B cell (primary cell): Measurements from ENCODE around the gene DEFB129. TPM values are rescaled to one million over a fixed set of nuclear protein-coding genes. Genes with fewer than 3 reads are reported as not detected.
A peak's percentile ranks its signal among the peaks of the same experiment; 100 is the strongest.

Experiments used
- ATAC-seq: fragments of 200-7000 bp; cut with Tn5 transposase; one replicate; pipeline ENCODE4 v1.10.0; 2021; ENCODE audit warnings: low read depth, mild to moderate bottlenecking, moderate number of reproducible peaks, moderate library complexity
- CTCF ChIA-PET: fragments of 350-600 bp; sonication (Branson Sonifier 250); formaldehyde crosslinking; loops from one replicate; lab custom pipeline; 2021; ENCODE audit warnings: antibody characterized with exemption, inconsistent platforms; lab: Charles Lee
- POLR2A ChIA-PET: fragments of 350-600 bp; sonication (Branson Sonifier 250); formaldehyde crosslinking; loops from one replicate; lab custom pipeline; 2021; ENCODE audit warnings: antibody characterized with exemption; lab: Charles Lee
- DNase-seq: peaks from one replicate; pipeline ENCODE4 v3.0.0; 2013
- H2AFZ ChIP-seq: 2 replicates; pipeline ENCODE4 v1.6.1; 2012; ENCODE audit warnings: mild to moderate bottlenecking, low read depth, low read length; ENCODE audit not compliant: insufficient read depth, poor library complexity, severe bottlenecking
- H3K27ac ChIP-seq, 2 donors: 1 replicate in 1 of 2; 2 replicates in 1 of 2; pipeline ENCODE4 v1.5.1; 2012 to 2013; ENCODE audit warnings: low read length in 2 of 2, mild to moderate bottlenecking in 2 of 2, moderate library complexity in 1 of 2
- H3K27me3 ChIP-seq, 4 experiments: fragments of 200-600 bp in 1 of 4; sonication (generic) in 1 of 4; replicated peaks in 1 of 4; 1 replicate in 2 of 4; 2 replicates in 2 of 4; pipeline versions ENCODE4 v1.6.1 to v1.7.0; 2013 to 2016; ENCODE audit warnings: low read length in 3 of 4, mild to moderate bottlenecking in 2 of 4, mixed read lengths in 1 of 4, moderate library complexity in 1 of 4; ENCODE audit not compliant: insufficient read depth in 4 of 4, control insufficient read depth in 3 of 4; ENCODE audit errors: control extremely low read depth in 1 of 4
- H3K36me3 ChIP-seq, 2 experiments: replicated peaks in 1 of 2; 1 replicate in 1 of 2; 2 replicates in 1 of 2; pipeline versions ENCODE4 v1.6.1 to v1.7.1; 2013; ENCODE audit warnings: low read length in 1 of 2; ENCODE audit not compliant: insufficient read depth in 2 of 2, control insufficient read depth in 1 of 2; ENCODE audit errors: control extremely low read depth in 1 of 2, extremely low read depth in 1 of 2
- H3K4me1 ChIP-seq, 2 donors: fragments of 200-600 bp in 1 of 2; sonication (generic) in 1 of 2; 1 replicate in 1 of 2; 2 replicates in 1 of 2; pipeline versions ENCODE4 v1.5.1 to v1.6.1; 2013 to 2017; ENCODE audit warnings: low read length in 2 of 2; ENCODE audit not compliant: control insufficient read depth in 2 of 2, insufficient read depth in 2 of 2
- H3K4me2 ChIP-seq: replicated peaks from 2 replicates; pipeline ENCODE3; 2012; ENCODE audit warnings: mild to moderate bottlenecking, low read depth, low read length; ENCODE audit not compliant: poor library complexity, severe bottlenecking
- H3K4me3 ChIP-seq, 5 experiments: fragments of 200-600 bp in 1 of 5; sonication (generic) in 1 of 5; 1 replicate in 3 of 5; 2 replicates in 2 of 5; pipeline versions ENCODE4 v1.5.1 to v1.7.0; 2011 to 2016; ENCODE audit warnings: low read length in 4 of 5, mild to moderate bottlenecking in 4 of 5, low read depth in 2 of 5, control low read depth in 1 of 5, moderate library complexity in 1 of 5; ENCODE audit not compliant: insufficient read depth in 1 of 5; ENCODE audit errors: control extremely low read depth in 1 of 5, extremely low read depth in 1 of 5
- H3K79me2 ChIP-seq: fragments of 200-600 bp; sonication (generic); one replicate; pipeline ENCODE4 v1.6.0; 2016; ENCODE audit warnings: low read length; ENCODE audit not compliant: control insufficient read depth, insufficient read depth
- H3K9ac ChIP-seq: fragments of 200-600 bp; sonication (generic); 2 replicates; pipeline ENCODE4 v1.6.1; 2017; ENCODE audit warnings: mild to moderate bottlenecking, low read length, moderate library complexity
- H3K9me3 ChIP-seq, 3 donors: one replicate each; pipeline versions ENCODE4 v1.6.1 to v1.7.1; 2013; ENCODE audit warnings: low read length in 2 of 3; ENCODE audit not compliant: control insufficient read depth in 2 of 3, insufficient read depth in 1 of 3; ENCODE audit errors: control extremely low read depth in 1 of 3
- H4K20me1 ChIP-seq: 2 replicates; pipeline ENCODE4 v1.6.0; 2012; ENCODE audit warnings: mild to moderate bottlenecking, low read length; ENCODE audit not compliant: insufficient read depth, control insufficient read depth, poor library complexity, severe bottlenecking
- H3K27ac Mint-ChIP-seq: one replicate; pipeline ENCODE4 v1.8.0; 2021; ENCODE audit warnings: mixed read lengths
- H3K27me3 Mint-ChIP-seq: one replicate; pipeline ENCODE4 v1.8.0; 2021; ENCODE audit warnings: mixed read lengths
- H3K4me1 Mint-ChIP-seq: one replicate; pipeline ENCODE4 v1.8.0; 2021; ENCODE audit warnings: mixed read lengths
- H3K4me3 Mint-ChIP-seq: one replicate; pipeline ENCODE4 v1.8.0; 2021; ENCODE audit warnings: mixed read lengths
- H3K9me3 Mint-ChIP-seq: one replicate; pipeline ENCODE4 v1.8.0; 2022; ENCODE audit warnings: mixed read lengths; ENCODE audit not compliant: insufficient read depth
- EZH2 ChIP-seq: IDR thresholded peaks from 2 replicates; pipeline ENCODE4 v1.6.1; 2012; ENCODE audit warnings: borderline replicate concordance, low read depth, mild to moderate bottlenecking, moderate library complexity, low read length; ENCODE audit not compliant: insufficient read depth, poor library complexity, severe bottlenecking
- WGBS: methylation state at CpG from one replicate; pipeline ENCODE4 v1.1.5; 2013; ENCODE audit warnings: missing lambda C conversion rate; ENCODE audit not compliant: insufficient coverage; 5-methylcytosine and 5-hydroxymethylcytosine counted together
- intact Hi-C: fragments of 100-400 bp; cut with micrococcal nuclease; formaldehyde crosslinking; loops from one replicate; pipeline ENCODE4 v1.10.0; 2022
- polyA plus RNA-seq: library from polyadenylated mRNA; depleted of rRNA; stranded (reverse); fragments of >200 nt; gene quantifications from 2 replicates; pipeline ENCODE4 v1.2.3, GENCODE V29; 2012
- total RNA-seq, 2 donors: library from RNA; stranded (reverse); fragments of 120-200 nt in 1 of 2; gene quantifications; 1 replicate in 1 of 2; 2 replicates in 1 of 2; pipeline versions ENCODE4 v1.2.3 to v1.2.4, GENCODE V29; 2013 to 2022
- TF ChIP-seq, protein P1 (sequence below): fragments of 200-600 bp; IDR thresholded peaks from one replicate; pipeline ENCODE4 v1.8.0; 2022; ENCODE audit warnings: antibody characterized with exemption, mild to moderate bottlenecking

The DEFB129 gene
- total and polyA plus RNA-seq, 2 donors (not counting 1 experiment from before 2014, with no cell fraction given): not detected

GRCh38 chr20:276620-277495 is 49.8 kb downstream of the DEFB129 start:
- Histone ChIP-seq H3K4me3 (no peak overlapping the region), H3K27me3 (no peaks in the 10 kb centered on the region), H3K9me3 (no peaks in the 10 kb centered on the region), H2AFZ (no peak overlapping the region), H3K9ac (no peak overlapping the region), H3K4me2 (no peak overlapping the region), H3K4me1 (no peaks in the 10 kb centered on the region), H3K27ac (no peak overlapping the region), H3K36me3 (peaks cover 0 to 13% of the 10 kb centered on the region in 2 experiments), H4K20me1 (no peaks in the 10 kb centered on the region), H3K79me2 (no peaks in the 10 kb centered on the region)
- no peak overlapping the region for H3K27ac Mint-ChIP-seq
- intact Hi-C loops: no loop called here
- 93% methylated on average over 9 of the region's 12 CpGs for WGBS
- ChIA-PET POLR2A (no interaction called here), CTCF (no interaction called here)
- ATAC-seq (no peak), DNase-seq (no peak)
- H3K4me3 Mint-ChIP-seq: no peak overlapping the region
- no peaks in the 10 kb centered on the region for H3K27me3 Mint-ChIP-seq
- H3K9me3 Mint-ChIP-seq: no peaks in the 10 kb centered on the region
- peaks cover 4% of the 10 kb centered on the region for H3K4me1 Mint-ChIP-seq
- TF ChIP-seq, protein P1, sequence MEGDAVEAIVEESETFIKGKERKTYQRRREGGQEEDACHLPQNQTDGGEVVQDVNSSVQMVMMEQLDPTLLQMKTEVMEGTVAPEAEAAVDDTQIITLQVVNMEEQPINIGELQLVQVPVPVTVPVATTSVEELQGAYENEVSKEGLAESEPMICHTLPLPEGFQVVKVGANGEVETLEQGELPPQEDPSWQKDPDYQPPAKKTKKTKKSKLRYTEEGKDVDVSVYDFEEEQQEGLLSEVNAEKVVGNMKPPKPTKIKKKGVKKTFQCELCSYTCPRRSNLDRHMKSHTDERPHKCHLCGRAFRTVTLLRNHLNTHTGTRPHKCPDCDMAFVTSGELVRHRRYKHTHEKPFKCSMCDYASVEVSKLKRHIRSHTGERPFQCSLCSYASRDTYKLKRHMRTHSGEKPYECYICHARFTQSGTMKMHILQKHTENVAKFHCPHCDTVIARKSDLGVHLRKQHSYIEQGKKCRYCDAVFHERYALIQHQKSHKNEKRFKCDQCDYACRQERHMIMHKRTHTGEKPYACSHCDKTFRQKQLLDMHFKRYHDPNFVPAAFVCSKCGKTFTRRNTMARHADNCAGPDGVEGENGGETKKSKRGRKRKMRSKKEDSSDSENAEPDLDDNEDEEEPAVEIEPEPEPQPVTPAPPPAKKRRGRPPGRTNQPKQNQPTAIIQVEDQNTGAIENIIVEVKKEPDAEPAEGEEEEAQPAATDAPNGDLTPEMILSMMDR: no peak
- no peak for TF ChIP-seq EZH2

DNA sequence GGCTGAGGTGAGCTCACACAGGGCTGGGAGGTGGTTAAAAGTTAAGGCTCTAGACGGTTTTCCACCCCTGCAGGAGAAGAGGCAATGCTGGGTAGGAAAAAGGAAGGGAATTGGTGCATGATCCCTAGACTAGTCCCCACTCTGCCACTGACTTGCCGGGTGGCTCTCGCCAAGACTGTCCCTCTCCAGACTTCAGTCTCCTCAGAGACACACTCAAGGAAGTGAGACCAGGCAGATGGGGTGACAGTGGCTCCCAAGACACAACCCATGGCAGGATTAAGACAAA is 50.4 kb downstream of the DEFB129 start:
- H3K27ac ChIP-seq: no peak overlapping the region
- no peaks in the 10 kb centered on the region for H3K79me2 ChIP-seq
- TF ChIP-seq EZH2: no peak
- TF ChIP-seq, protein P1: no peak
- Mint-ChIP-seq H3K4me3 (no peak overlapping the region), H3K27ac (peak overlapping the region; percentile 37), H3K27me3 (no peaks in the 10 kb centered on the region), H3K9me3 (no peaks in the 10 kb centered on the region), H3K4me1 (peaks cover 4% of the 10 kb centered on the region)
- intact Hi-C loops: no loop called here
- no peak overlapping the region for H3K9ac ChIP-seq
- ATAC-seq (no peak), DNase-seq (no peak)
- 73% methylated on average over 2 of the region's 3 CpGs for WGBS
- POLR2A ChIA-PET: no interaction called here
- H3K4me1 ChIP-seq: no peaks in the 10 kb centered on the region
- peaks cover 0 to 13% of the 10 kb centered on the region in 2 experiments for H3K36me3 ChIP-seq
- H3K4me3 ChIP-seq: no peak overlapping the region
- H3K27me3 ChIP-seq: no peaks in the 10 kb centered on the region
- H3K9me3 ChIP-seq: no peaks in the 10 kb centered on the region
- no peak overlapping the region for H3K4me2 ChIP-seq
- CTCF ChIA-PET: interaction anchor here (1.2 kb wide), 1 partner anchor 11 kb away, joined by 4 read pairs; no protein-coding TSS in a partner anchor
- H4K20me1 ChIP-seq: no peaks in the 10 kb centered on the region
- H2AFZ ChIP-seq: no peak overlapping the region
